ENCODE results near the gene KRT81. TPM values are rescaled to one million over a fixed set of nuclear protein-coding genes. Genes with fewer than 3 reads are reported as not detected.

The KRT81 gene
- total and polyA plus RNA-seq, 2 donors (not counting 1 experiment from before 2014, with no cell fraction given) = not detected

GRCh38 chr12:52323416-52324152 lies 32.2 kb upstream of the KRT81 start:
- TF ChIP-seq CTCF (IDR thresholded peaks at IDR 0.05) (no peak), EZH2 (IDR thresholded peaks at IDR 0.05; ENCODE audit: borderline replicate concordance, insufficient read depth, low read depth, low read length, poor library complexity, severe bottlenecking) (no peak)
- Mint-ChIP-seq H3K27ac (no peak overlapping the region), H3K27me3 (peaks cover 47% of the 10 kb centered on the region), H3K4me3 (no peak overlapping the region), H3K4me1 (peaks cover 4% of the 10 kb centered on the region), H3K9me3 (ENCODE audit: insufficient read depth) (no peaks in the 10 kb centered on the region)
- H3K27me3 ChIP-seq (replicated peaks in 1 of 4; ENCODE audit: control extremely low read depth in 1 of 4, control insufficient read depth in 3 of 4, insufficient read depth in 4 of 4, low read length in 3 of 4) = peaks cover 0 to 36% (median 7%) of the 10 kb centered on the region in 4 experiments
- no peaks in the 10 kb centered on the region for H4K20me1 ChIP-seq (ENCODE audit: control insufficient read depth, insufficient read depth, low read length, poor library complexity, severe bottlenecking)
- no peak overlapping the region for H2AFZ ChIP-seq (ENCODE audit: insufficient read depth, low read depth, low read length, poor library complexity, severe bottlenecking)
- H3K4me2 ChIP-seq (replicated peaks; ENCODE audit: low read depth, low read length, poor library complexity, severe bottlenecking) = no peak overlapping the region
- H3K27ac ChIP-seq (ENCODE audit: low read length in 2 of 2) = no peak overlapping the region
- ATAC-seq (ENCODE audit: low read depth) (no peak), DNase-seq (no peak)
- 86% methylated on average over 6 of the region's 10 CpGs for WGBS (ENCODE audit: insufficient coverage)
- no peaks in the 10 kb centered on the region for H3K9me3 ChIP-seq (ENCODE audit: control extremely low read depth in 1 of 3, control insufficient read depth in 2 of 3, insufficient read depth in 1 of 3, low read length in 2 of 3)
- H3K9ac ChIP-seq (ENCODE audit: low read length) = no peak overlapping the region
- ChIA-PET CTCF (no interaction called here), POLR2A (no interaction called here)
- no peak overlapping the region for H3K4me3 ChIP-seq (ENCODE audit: control extremely low read depth in 1 of 5, extremely low read depth in 1 of 5, insufficient read depth in 1 of 5, low read depth in 2 of 5, low read length in 4 of 5)
- intact Hi-C loops (cut with micrococcal nuclease) = no loop called here
- H3K79me2 ChIP-seq (ENCODE audit: control insufficient read depth, insufficient read depth, low read length) = no peaks in the 10 kb centered on the region
- peaks cover 0 to 3% of the 10 kb centered on the region in 2 donors for H3K4me1 ChIP-seq (ENCODE audit: control insufficient read depth in 2 of 2, insufficient read depth in 2 of 2, low read length in 2 of 2)
- no peaks in the 10 kb centered on the region for H3K36me3 ChIP-seq (replicated peaks in 1 of 2; ENCODE audit: control extremely low read depth in 1 of 2, control insufficient read depth in 1 of 2, extremely low read depth in 1 of 2, insufficient read depth in 2 of 2, low read length in 1 of 2)

GRCh38 chr12:52323001-52323400 lies 31.7 kb upstream of the KRT81 start:
- Histone ChIP-seq H3K9ac (ENCODE audit: low read length) (no peak overlapping the region), H3K9me3 (ENCODE audit: control extremely low read depth in 1 of 3, control insufficient read depth in 2 of 3, insufficient read depth in 1 of 3, low read length in 2 of 3) (no peaks in the 10 kb centered on the region), H3K4me3 (ENCODE audit: control extremely low read depth in 1 of 5, extremely low read depth in 1 of 5, insufficient read depth in 1 of 5, low read depth in 2 of 5, low read length in 4 of 5) (no peak overlapping the region), H3K4me2 (replicated peaks; ENCODE audit: low read depth, low read length, poor library complexity, severe bottlenecking) (no peak overlapping the region), H3K27ac (ENCODE audit: low read length in 2 of 2) (no peak overlapping the region), H3K4me1 (ENCODE audit: control insufficient read depth in 2 of 2, insufficient read depth in 2 of 2, low read length in 2 of 2) (peaks cover 0 to 3% of the 10 kb centered on the region in 2 donors), H2AFZ (ENCODE audit: insufficient read depth, low read depth, low read length, poor library complexity, severe bottlenecking) (no peak overlapping the region), H3K27me3 (replicated peaks in 1 of 4; ENCODE audit: control extremely low read depth in 1 of 4, control insufficient read depth in 3 of 4, insufficient read depth in 4 of 4, low read length in 3 of 4) (peaks cover 0 to 36% (median 7%) of the 10 kb centered on the region in 4 experiments), H4K20me1 (ENCODE audit: control insufficient read depth, insufficient read depth, low read length, poor library complexity, severe bottlenecking) (no peaks in the 10 kb centered on the region), H3K79me2 (ENCODE audit: control insufficient read depth, insufficient read depth, low read length) (no peaks in the 10 kb centered on the region), H3K36me3 (replicated peaks in 1 of 2; ENCODE audit: control extremely low read depth in 1 of 2, control insufficient read depth in 1 of 2, extremely low read depth in 1 of 2, insufficient read depth in 2 of 2, low read length in 1 of 2) (no peaks in the 10 kb centered on the region)
- ChIA-PET POLR2A (no interaction called here), CTCF (no interaction called here)
- no peaks in the 10 kb centered on the region for H3K9me3 Mint-ChIP-seq (ENCODE audit: insufficient read depth)
- peaks cover 4% of the 10 kb centered on the region for H3K4me1 Mint-ChIP-seq
- DNase-seq (no peak), ATAC-seq (ENCODE audit: low read depth) (no peak)
- 86% methylated on average over 1 of the region's 1 CpG for WGBS (ENCODE audit: insufficient coverage)
- peaks cover 51% of the 10 kb centered on the region for H3K27me3 Mint-ChIP-seq
- intact Hi-C loops (cut with micrococcal nuclease) = no loop called here
- H3K4me3 Mint-ChIP-seq = no peak overlapping the region
- no peak overlapping the region for H3K27ac Mint-ChIP-seq
- TF ChIP-seq CTCF (IDR thresholded peaks at IDR 0.05) (no peak), EZH2 (IDR thresholded peaks at IDR 0.05; ENCODE audit: borderline replicate concordance, insufficient read depth, low read depth, low read length, poor library complexity, severe bottlenecking) (no peak)
